DOHH2 (cell line): ENCODE data around the gene KITLG.
"Not testable (repeated sequence)": the region's sequence is repeated elsewhere in the genome, so short reads cannot be mapped to it uniquely, and the experiment has no call there.

Experiments used
- CTCF ChIP-seq: fragments of 200-600 bp; sonication (generic); IDR thresholded peaks from one replicate; pipeline ENCODE4 v1.5.1; 2014; ENCODE audit warnings: antibody characterized with exemption, mild to moderate bottlenecking, low read depth, low read length; ENCODE audit not compliant: poor library complexity, severe bottlenecking
- EZH2phosphoT487 ChIP-seq: fragments of 200-600 bp; sonication (generic); IDR thresholded peaks from 2 replicates; pipeline ENCODE4 v1.6.1; 2017; ENCODE audit warnings: borderline replicate concordance, mild to moderate bottlenecking, antibody characterized with exemption, low read length, moderate library complexity, mixed read lengths

DNA sequence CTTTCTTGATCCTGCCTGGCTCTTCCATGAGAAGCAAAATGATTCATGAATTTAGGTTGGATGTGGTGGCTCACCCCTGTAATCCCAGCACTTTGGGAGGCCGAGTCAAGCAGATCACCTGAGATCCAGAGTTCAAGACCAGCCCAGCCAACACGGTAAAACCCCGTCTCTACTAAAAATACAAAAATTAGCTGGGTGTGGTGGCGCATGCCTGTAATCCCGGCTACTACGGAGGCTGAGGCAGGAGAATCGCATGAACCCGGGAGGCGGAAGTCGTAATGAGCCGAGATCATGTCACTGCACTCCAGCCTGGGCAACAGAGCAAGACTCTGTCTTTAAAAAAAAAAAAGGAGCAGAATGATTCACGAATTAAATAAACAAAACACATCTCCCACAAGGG, 72.4 kb downstream of the KITLG start:
- not testable (repeated sequence) for TF ChIP-seq EZH2phosphoT487, CTCF
